Measurements from ENCODE around the gene HNRNPA0.

DNA sequence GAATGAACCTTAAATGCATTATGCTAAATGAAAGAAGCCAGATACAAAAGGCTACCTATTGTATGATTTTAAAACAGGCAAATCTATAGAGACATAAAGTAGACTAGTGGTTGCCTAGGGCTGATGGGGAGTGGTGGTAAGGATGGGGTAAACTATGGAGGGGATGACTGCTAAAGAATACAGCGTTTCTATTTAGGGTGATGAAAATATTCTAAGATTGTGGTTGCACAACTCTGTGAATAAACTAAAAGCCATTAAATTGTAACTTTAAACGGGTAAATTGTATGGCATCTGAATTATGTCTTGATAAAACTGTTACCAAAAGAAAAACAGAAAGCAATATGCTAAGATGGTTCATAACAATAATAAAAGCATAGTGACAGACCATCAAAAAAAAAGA lies 39.7 kb downstream of the HNRNPA0 start:
- TF ChIP-seq, protein P1, sequence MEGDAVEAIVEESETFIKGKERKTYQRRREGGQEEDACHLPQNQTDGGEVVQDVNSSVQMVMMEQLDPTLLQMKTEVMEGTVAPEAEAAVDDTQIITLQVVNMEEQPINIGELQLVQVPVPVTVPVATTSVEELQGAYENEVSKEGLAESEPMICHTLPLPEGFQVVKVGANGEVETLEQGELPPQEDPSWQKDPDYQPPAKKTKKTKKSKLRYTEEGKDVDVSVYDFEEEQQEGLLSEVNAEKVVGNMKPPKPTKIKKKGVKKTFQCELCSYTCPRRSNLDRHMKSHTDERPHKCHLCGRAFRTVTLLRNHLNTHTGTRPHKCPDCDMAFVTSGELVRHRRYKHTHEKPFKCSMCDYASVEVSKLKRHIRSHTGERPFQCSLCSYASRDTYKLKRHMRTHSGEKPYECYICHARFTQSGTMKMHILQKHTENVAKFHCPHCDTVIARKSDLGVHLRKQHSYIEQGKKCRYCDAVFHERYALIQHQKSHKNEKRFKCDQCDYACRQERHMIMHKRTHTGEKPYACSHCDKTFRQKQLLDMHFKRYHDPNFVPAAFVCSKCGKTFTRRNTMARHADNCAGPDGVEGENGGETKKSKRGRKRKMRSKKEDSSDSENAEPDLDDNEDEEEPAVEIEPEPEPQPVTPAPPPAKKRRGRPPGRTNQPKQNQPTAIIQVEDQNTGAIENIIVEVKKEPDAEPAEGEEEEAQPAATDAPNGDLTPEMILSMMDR (IDR thresholded peaks at IDR 0.05), result no peak
- no peak for TF ChIP-seq POLR2A (IDR thresholded peaks at IDR 0.05)
